ENCODE results near the gene C11orf68. TPM values are rescaled to one million over a fixed set of nuclear protein-coding genes. Genes with fewer than 3 reads are reported as not detected.

Gene C11orf68
- total and polyA plus RNA-seq, 9 of the 15 experiments (the other 6 are each of a cell fraction or from before 2014, with no cell fraction given) = 3.6 to 35.9 (median 12.8) TPM

- Histone ChIP-seq H3K4me2 (ENCODE audit: insufficient read depth, low read length) (no peak overlapping the region), H3K27ac (ENCODE audit: extremely low read depth, low read depth, low read length) (no peak overlapping the region), H3K79me2 (ENCODE audit: control insufficient read depth, insufficient read depth, low read length) (peaks cover 32% of the 10 kb centered on the region), H3K36me3 (ENCODE audit: control insufficient read depth, insufficient read depth, low read length) (peaks cover 71% of the 10 kb centered on the region; the same call in 2 of the 3 replicates), H3K27me3 (ENCODE audit: control insufficient read depth in 2 of 2, insufficient read depth in 2 of 2, low read length in 2 of 2) (no peaks in the 10 kb centered on the region), H3K4me3 (no peak overlapping the region), H3K4me1 (replicated peaks in 1 of 2; ENCODE audit: control insufficient read depth in 2 of 2, insufficient read depth in 2 of 2, low read length in 2 of 2) (peaks cover 12 to 29% of the 10 kb centered on the region in 2 experiments; a peak in 4 of 5 replicates), H4K20me1 (replicated peaks; ENCODE audit: control insufficient read depth, insufficient read depth, low read length) (0 out of 2 replicates have a peak, but pooled peaks cover 2% of the 10 kb centered on the region), H3K9ac (ENCODE audit: insufficient read depth in 1 of 2, low read depth in 2 of 2, low read length in 2 of 2) (peak overlapping the region in 1 of 2 experiments; percentile 6; a peak in 1 of 4 replicates), H2AFZ (ENCODE audit: low read depth, low read length) (no peak overlapping the region), H3K9me1 (ENCODE audit: control insufficient read depth, insufficient read depth, low read length) (peaks cover 3% of the 10 kb centered on the region), H3K9me3 (replicated peaks; ENCODE audit: control insufficient read depth, insufficient read depth, low read depth, low read length) (no peaks in the 10 kb centered on the region)
- FAIRE-seq (no peak), ATAC-seq (no peak), DNase-seq (ENCODE audit: extremely low read depth in 1 of 4, low spot score in 3 of 4) (no peak)
- WGBS (ENCODE audit: insufficient coverage, low coverage, missing lambda C conversion rate) = 97% methylated on average over 34 of the region's 36 CpGs
- POLR2A ChIA-PET = interaction anchor here (0.6 to 1.0 kb wide), 2 partner anchors 19 to 79 kb away, joined by 3 to 5 read pairs; no protein-coding TSS in a partner anchor
- intact Hi-C loops (cut with micrococcal nuclease) = no loop called here
- CTCF ChIA-PET (ENCODE audit: low intra/inter-chr PET ratio) = interaction anchor here (0.5 kb wide), 1 partner anchor 1353 kb away, joined by 3 read pairs; no protein-coding TSS in a partner anchor
- TF ChIP-seq, protein P1, sequence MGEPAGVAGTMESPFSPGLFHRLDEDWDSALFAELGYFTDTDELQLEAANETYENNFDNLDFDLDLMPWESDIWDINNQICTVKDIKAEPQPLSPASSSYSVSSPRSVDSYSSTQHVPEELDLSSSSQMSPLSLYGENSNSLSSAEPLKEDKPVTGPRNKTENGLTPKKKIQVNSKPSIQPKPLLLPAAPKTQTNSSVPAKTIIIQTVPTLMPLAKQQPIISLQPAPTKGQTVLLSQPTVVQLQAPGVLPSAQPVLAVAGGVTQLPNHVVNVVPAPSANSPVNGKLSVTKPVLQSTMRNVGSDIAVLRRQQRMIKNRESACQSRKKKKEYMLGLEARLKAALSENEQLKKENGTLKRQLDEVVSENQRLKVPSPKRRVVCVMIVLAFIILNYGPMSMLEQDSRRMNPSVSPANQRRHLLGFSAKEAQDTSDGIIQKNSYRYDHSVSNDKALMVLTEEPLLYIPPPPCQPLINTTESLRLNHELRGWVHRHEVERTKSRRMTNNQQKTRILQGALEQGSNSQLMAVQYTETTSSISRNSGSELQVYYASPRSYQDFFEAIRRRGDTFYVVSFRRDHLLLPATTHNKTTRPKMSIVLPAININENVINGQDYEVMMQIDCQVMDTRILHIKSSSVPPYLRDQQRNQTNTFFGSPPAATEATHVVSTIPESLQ (CRISPR knock-in tag; IDR thresholded peaks at IDR 0.05) = no peak
- 0 out of 2 replicates have a peak, but pooled peaks have one; percentile 14 for TF ChIP-seq RBFOX2 (IDR thresholded peaks at IDR 0.05; ENCODE audit: low read depth, low read length)
- in situ Hi-C loops (cut with MboI) = no loop called here
- TSS peak; percentile 38 for BruUV-seq (replicated peaks)
Measured at GRCh38 chr11:65965986-65966762, 47.3 kb upstream of the C11orf68 start.
